Retinal pigment epithelial cell (primary cell): ENCODE data around the gene IARS2.
"Not testable (repeated sequence)": the region's sequence is repeated elsewhere in the genome, so short reads cannot be mapped to it uniquely, and the experiment has no call there.

Experiments used
- DNase-seq: peaks from one replicate; pipeline ENCODE4 v3.0.0-alpha.2; 2010; ENCODE audit warnings: low read depth
- H3K4me3 ChIP-seq: 2 replicates; pipeline ENCODE4 v1.5.1; 2011; ENCODE audit warnings: mild to moderate bottlenecking, low read length, control low read depth, moderate library complexity
- TF ChIP-seq, protein P1 (sequence below): conservative IDR thresholded peaks from 2 replicates; pipeline ENCODE4 v1.5.1; 2011; ENCODE audit warnings: low read depth, low read length, control low read depth, inconsistent platforms

IARS2 gene

DNA sequence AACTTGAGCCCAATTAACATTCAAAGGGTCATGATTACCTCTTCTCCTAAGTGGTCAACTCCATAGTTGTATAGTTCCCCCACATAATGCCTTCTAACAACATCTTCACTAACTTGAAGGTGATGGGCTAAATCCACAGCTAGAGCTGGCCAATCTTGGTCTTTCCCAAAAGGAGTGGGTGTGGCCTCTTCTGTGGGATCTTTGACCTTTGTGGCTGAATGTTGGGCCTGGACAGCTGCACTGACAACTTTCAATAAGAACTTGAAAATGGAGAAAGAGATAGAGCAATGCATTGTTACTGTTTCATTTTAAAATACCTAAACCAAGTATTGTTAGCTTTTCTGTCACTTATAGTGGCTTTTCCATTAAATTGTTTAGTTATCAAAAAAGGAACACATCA lies 59.2 kb downstream of the IARS2 start:
- TF ChIP-seq, protein P1, sequence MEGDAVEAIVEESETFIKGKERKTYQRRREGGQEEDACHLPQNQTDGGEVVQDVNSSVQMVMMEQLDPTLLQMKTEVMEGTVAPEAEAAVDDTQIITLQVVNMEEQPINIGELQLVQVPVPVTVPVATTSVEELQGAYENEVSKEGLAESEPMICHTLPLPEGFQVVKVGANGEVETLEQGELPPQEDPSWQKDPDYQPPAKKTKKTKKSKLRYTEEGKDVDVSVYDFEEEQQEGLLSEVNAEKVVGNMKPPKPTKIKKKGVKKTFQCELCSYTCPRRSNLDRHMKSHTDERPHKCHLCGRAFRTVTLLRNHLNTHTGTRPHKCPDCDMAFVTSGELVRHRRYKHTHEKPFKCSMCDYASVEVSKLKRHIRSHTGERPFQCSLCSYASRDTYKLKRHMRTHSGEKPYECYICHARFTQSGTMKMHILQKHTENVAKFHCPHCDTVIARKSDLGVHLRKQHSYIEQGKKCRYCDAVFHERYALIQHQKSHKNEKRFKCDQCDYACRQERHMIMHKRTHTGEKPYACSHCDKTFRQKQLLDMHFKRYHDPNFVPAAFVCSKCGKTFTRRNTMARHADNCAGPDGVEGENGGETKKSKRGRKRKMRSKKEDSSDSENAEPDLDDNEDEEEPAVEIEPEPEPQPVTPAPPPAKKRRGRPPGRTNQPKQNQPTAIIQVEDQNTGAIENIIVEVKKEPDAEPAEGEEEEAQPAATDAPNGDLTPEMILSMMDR, result no peak
- no peak overlapping the region for H3K4me3 ChIP-seq
- DNase-seq, result no peak

- DNase-seq, result no peak
- no peak overlapping the region for H3K4me3 ChIP-seq
- TF ChIP-seq, protein P1, result no peak
Measured at GRCh38 chr1:220156620-220157146, 62.8 kb downstream of the IARS2 start.

DNA sequence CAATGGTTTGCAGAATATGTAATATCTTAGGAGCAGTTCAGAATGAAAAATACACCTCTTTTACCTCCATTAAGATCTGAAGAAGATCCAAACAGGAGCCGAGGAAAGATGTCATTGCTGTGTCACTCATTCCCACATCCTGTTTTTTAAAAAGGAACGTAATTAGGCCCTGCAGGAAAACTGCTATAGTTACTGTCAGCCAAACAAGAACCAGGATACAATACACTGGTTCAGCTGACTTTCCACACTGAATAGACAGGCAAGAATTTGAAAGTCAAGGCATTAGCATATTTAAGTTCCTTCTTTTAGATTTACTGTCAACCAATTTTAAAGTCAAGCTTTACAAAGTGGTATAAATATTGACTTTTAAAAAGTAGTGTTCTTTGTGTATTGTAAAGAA lies 63.8 kb downstream of the IARS2 start:
- DNase-seq, result no peak
- no peak overlapping the region for H3K4me3 ChIP-seq
- TF ChIP-seq, protein P1, result no peak

DNA sequence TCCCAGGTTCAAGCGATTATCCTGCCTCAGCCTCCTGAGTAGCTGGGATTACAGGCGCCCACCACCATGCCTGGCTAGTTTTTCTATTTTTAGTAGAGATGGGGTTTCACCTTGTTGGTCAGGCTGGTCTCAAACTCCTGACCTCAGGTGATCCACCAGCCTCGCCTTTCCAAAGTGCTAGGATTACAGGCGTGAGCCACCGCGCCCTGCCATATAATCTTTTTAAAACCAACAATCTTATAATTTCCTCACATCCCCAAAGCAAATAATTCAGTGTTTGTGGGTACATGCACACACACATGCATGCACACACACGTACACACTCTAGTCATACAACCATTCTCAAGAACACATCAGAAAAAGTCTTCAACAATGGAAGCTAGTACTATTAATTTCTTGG lies 64.6 kb downstream of the IARS2 start:
- H3K4me3 ChIP-seq, DNase-seq: not testable (repeated sequence)

- no peak overlapping the region for H3K4me3 ChIP-seq
- no peak for DNase-seq
- TF ChIP-seq, protein P1, result no peak
Measured at GRCh38 chr1:220159041-220159440, 65.1 kb downstream of the IARS2 start.

DNA sequence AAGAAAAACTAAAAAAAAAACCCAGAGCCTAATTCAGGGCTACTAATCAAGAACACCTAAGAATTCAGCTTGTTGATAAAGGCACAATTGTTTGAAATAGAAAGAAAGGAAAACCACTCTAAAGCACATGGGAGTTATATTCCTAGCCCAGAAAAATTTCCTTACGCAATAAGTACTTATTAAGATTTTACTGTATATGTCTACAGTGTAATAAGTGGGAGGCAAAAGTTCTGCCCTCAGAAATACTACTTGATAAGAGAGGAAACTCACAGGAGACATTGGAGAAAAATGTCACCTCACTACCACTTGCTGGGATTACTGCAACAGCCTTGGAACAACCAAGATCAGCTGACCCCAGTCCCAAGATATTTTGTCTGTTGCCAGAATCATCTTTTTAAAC lies 66.1 kb downstream of the IARS2 start:
- TF ChIP-seq, protein P1, result no peak
- DNase-seq, result no peak
- H3K4me3 ChIP-seq, result no peak overlapping the region

DNA sequence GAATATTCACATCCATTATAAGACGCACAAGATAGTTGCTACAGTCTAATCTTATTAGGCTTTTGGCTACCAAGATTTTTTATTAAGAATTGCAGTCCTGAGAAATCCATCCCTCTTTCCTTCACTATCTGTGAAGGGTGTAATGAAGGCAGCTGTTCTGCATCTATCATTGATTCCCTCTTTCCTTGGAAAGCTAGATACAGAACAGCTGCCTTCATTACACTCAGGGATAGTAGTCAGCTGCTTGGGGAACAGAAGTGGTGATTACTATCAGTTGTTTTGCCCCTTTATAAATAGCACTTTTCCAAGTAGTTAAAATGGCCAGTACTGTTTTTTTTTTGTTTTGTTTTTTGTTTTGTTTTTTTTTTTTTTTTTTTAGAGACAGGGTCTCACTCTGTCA lies 70.2 kb downstream of the IARS2 start:
- no peak for DNase-seq
- TF ChIP-seq, protein P1, result no peak
- no peak overlapping the region for H3K4me3 ChIP-seq

DNA sequence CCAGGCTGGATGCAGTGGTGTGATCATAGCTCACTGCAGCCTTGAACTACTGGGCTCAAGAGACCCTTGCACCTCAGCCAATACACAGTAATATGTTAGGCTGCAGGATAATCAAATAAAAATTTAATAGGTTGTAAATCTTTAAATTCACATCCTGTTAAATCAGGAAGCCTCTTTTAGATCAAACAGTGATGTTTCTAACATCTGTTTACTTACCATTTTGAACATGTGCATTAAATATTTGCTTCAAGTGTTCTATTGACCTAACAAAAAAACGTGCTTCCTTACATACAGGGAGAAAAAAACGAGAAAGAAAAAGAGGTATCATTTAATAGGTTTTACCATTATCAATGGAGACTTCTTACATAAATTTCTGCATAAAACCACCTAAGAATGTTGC lies 70.6 kb downstream of the IARS2 start:
- H3K4me3 ChIP-seq, result no peak overlapping the region
- TF ChIP-seq, protein P1, result no peak

More for the DNA sequence above, 70.6 kb downstream of the IARS2 start:
- no peak for DNase-seq
